HPDE6-E6E7 (cell line): Measurements from ENCODE around the gene UNC80.

Source experiments
- DNase-seq: peaks from one replicate; pipeline ENCODE4 v3.0.0; 2011; ENCODE audit warnings: missing footprints; ENCODE audit errors: extremely low spot score

UNC80 gene

GRCh38 chr2:209969692-209970091 lies 198.1 kb downstream of the UNC80 start:
- DNase-seq: no peak

DNA sequence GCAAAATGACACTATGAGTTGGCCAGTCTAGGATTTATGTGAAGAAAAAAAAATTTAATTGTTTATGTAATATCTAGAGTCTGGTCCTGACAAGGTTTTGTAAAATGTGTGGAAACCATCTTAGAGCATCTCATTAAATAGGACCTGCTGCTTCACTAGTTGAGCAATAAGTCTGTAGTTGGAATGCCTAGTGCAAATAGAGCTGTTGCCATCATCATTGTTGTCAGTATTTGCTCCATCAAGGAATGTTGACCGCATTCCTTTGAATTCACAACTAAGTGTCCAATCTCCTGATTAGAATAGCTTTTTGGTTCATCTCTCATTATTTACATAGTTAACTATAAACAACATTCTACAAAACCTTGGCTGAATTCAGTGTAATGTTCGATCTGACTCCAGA lies 198.6 kb downstream of the UNC80 start:
- no peak for DNase-seq

DNA sequence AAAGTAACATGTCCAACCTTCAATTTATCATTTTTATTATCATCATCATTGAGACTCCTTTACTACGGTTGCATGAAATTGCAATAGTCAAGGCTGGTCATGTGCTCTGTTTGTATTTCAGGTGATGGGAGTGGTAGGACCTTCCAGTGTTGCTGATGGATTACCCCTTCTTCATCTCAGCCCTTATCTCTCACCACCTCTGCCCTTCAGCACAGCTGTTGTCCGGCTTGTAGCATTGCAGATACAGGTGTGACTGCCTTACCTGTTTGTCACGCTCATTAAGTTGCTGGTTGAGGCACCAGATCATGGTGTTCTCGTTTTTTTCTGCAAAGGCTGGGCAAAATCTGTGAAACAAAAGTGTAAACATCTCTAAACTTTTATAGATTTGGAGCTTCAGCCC lies 199.1 kb downstream of the UNC80 start:
- DNase-seq: no peak

- no peak for DNase-seq
These were observed 201.7 kb downstream of the UNC80 start for GRCh38 chr2:209973328-209973727.

DNA sequence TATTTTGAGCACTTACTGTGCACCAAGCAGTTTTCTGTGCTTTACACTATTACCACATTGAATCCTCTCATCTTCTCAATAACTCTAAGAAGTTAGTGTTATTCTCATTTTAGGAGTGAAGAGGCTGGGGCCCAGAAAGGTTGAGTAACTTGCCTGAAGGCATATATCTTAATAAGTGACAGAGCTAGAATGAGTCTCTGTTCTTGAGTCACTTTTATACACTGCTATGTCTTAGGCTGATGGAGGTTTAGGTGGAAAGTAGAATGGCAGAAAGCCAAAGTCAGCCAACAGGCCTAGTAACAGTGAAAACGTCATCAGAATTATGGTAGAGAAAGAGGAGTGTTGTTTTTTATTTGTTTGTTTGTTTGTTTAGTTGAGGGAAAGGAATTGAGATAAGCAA lies 202.9 kb downstream of the UNC80 start:
- peak; percentile 21 for DNase-seq

DNA sequence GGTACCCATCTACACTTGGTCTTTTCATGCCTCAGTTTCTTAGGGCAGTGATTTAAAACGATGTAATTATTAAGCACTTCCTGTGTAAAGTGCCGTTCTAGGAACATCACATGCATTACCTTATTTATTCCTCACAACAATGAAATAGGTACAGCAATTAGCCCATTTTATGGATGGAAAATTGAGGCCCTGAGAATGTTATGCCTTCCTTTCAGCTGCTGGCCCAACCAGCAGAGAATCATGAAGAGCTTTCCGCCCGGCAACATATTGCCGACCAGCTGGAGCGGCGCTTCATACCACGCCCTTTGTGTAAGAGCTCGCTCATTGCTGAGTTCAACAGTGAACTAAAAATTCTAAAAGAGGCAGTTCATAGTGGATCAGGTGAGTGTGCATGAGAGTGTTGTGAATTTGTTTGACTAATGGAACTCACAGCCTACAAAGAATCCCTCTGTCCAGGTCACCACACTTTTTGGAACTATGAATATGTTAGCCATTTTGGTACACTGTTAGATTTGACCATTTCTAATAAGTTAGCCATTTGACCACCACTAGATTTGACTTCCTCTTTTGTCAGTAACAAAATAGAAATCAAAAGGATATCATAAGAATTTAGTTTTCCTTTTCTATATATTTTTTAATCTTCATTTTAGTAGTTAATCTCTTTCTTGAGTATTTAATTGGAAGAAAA lies 205.2 kb downstream of the UNC80 start:
- DNase-seq: no peak

- peak; percentile 20 for DNase-seq
These were observed 206.0 kb downstream of the UNC80 start for GRCh38 chr2:209977386-209978239.

GRCh38 chr2:209984291-209984690 lies 212.7 kb downstream of the UNC80 start:
- no peak for DNase-seq

GRCh38 chr2:209985874-209986273 lies 214.2 kb downstream of the UNC80 start:
- no peak for DNase-seq

DNA sequence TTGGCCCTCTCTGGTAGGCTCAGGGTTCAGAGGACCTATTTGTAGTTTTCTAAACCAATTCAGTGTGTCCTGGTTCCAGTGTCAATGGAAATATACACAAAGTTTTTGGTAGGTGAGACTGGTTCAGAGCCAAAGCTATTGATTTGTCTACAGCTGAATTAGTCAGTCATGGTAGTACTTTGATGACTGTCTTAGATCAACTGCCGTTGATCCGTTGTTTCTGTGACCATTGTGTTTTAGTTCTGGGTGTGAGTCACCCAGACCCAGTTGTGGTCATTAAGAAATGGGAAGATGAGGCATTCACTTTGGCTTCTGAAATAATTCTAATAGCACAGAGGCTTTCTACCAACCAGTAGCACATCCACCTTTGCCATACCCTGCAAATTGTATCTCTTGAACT lies 214.8 kb downstream of the UNC80 start:
- DNase-seq: no peak

DNA sequence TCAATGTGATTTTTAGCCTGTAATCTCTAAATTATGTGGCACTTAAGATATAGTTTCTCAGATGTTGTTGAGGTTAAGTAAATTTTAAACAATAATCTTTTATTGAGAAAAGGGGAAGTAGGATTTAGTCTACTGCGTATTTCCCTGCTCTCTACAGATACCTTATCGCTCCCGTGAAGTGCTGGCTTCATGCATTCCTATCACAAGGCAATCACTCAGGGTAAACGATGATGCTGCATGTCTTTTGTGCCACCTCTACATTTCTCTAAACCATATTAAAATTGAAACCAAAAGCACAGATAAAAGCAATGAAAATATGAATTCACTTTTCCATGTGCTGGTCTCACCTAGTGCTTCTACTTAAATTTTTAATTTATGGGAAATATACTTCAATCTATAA lies 216.4 kb downstream of the UNC80 start:
- no peak for DNase-seq

DNA sequence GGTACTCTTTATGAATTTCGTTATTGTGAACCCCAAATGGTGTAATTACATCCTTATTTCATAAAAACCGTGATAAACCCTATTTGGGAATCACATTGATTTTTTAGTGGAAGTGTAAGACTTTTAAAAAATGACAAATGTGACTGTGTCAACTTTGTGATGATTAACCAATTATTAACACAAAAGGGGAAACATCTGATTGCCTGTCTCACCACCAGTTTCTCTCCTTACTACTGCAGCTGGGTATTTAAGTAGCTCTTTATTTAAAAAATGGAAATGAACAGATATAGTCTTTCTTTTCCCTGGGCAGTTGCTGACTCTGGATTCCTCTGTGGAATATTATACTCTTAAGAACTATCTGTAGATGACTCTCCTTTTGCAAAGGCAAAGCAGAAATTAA lies 219.2 kb downstream of the UNC80 start:
- DNase-seq: no peak

- no peak for DNase-seq
These were observed 222.3 kb downstream of the UNC80 start for GRCh38 chr2:209993968-209994367.

DNA sequence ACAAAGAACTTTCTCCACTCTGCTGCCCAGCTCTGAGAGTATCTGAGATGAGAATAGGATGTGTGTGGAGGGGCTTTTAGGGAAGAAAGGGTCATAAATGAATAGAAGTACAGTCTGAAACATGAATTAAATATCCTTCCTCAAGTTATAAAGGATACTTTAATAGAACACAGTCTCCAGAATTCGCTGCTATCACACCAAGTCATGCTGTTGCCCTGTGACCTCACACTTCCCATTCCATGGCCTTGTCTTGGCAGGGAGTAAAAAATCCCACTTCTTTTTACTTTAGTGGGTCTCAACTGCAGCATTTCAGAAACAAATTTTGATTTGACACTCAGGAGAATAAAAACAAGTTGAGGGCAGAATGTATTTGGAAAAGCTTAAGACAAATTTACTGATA lies 227.0 kb downstream of the UNC80 start:
- DNase-seq: no peak

GRCh38 chr2:210000464-210001324 lies 229.1 kb downstream of the UNC80 start:
- DNase-seq: no peak

DNA sequence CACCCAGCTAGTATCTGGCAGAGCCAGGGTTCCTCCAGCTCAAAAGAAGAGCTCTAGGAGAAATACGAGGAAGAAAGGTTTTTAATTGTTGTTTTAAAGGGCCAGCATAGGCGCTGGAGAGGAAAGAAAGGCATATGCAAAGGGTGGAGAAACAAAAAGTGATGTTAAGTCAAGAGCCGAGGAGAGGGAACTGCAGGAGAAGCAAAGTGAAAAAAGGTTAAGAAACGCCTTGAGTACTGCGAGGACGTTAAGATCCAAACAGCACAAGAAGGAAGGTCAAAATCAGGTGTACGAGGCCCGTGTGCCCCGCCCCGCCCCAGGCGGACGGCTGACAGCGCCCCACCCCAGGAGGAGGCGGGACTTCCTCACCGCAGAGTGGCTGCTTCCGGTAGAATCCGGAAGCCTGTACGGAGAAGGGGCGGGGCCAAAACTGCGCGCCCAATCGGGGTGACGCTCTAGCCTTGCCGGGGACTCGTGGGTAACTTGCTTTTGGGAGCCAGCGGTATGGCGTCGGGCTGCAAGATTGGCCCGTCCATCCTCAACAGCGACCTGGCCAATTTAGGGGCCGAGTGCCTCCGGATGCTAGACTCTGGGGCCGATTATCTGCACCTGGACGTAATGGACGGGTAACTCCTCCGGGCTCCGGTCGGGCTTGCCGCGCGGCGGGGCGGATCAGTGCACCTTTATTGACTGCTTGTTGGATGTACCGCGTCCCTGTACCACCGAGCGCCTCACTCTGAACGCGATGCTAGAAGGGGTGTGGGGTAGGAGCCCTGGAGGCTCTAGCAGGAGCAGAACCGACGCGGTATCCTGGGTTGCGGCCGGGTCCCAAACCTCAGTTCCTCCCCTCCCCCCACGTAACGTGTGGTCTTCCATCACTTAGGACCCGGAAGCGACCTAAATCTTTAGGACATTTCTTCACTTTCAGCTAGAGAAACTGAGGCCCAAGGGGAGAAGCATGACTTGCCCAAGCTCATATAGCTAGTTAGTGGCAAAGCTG lies 230.8 kb downstream of the UNC80 start, which contains the start of gene RPE:
RPE (plus strand) TSS at position 481 of the 1,000 bp plus-strand sequence; CDS start at position 505, 24 bp downstream.
- DNase-seq: peak; percentile 78

- DNase-seq: no peak
These were observed 231.7 kb downstream of the UNC80 start for GRCh38 chr2:210003359-210003758.

- no peak for DNase-seq
These were observed 233.2 kb downstream of the UNC80 start for GRCh38 chr2:210004881-210005280.

DNA sequence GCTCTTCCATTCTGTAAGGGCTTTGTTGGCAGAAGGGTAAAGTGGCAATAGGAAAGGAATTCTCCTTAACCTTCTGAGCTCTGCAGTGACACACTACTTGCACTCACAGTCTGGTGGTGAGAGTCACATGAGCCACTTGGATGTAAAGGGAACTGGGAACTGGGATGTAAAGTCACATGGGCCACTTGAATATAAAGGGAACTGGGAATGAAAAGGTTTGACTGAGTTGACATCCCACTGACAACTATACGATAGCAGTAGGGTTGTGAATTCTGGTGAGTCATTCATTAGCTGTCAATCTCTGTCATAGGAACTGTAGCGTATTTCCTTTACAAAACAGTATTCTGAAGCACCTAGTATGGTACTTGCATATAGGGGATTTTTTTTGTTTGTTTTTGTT lies 236.3 kb downstream of the UNC80 start:
- DNase-seq: no peak

DNA sequence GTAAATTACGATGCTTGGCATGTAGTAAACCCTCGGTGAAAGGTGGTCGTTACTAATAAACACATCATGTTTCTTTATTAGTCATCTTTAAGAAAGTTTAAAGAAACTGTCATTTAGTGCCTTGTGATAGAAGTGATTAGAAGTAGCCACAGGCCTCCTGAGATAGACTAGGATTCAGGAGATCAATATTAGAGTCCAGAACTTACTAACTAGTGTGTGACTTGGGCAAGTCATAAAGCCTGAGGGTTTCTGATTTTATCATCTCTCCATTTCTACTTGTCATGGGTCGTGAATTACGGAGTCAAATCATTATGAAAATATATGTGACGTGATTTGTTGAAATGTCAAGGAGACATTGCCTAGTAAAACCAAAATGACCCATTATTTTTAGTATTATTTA lies 237.5 kb downstream of the UNC80 start:
- no peak for DNase-seq

GRCh38 chr2:210009896-210010295 lies 238.3 kb downstream of the UNC80 start:
- DNase-seq: no peak
